ENCODE data around the gene RYR2. TPM values are rescaled to one million over a fixed set of nuclear protein-coding genes. Genes with fewer than 3 reads are reported as not detected.

RYR2 gene
- total and polyA plus RNA-seq, 2 donors: 0.21 to 0.38 TPM

- H3K27ac ChIP-seq (ENCODE audit: low read depth in 1 of 2, low read length in 1 of 2): no peak overlapping the region
- no peaks in the 10 kb centered on the region for H3K4me1 ChIP-seq (ENCODE audit: control insufficient read depth in 2 of 2, insufficient read depth in 2 of 2, low read length in 2 of 2)
- H3K36me3 ChIP-seq (ENCODE audit: control insufficient read depth in 2 of 2, insufficient read depth in 2 of 2, low read length in 1 of 2): no peaks in the 10 kb centered on the region
- no peak for DNase-seq (ENCODE audit: low read depth in 6 of 9, low spot score in 9 of 9)
- no peak overlapping the region for H3K4me3 ChIP-seq (ENCODE audit: low read length in 2 of 2)
- 78% methylated on average over 2 of the region's 2 CpGs for WGBS
- no peaks in the 10 kb centered on the region for H3K9me3 ChIP-seq (ENCODE audit: control insufficient read depth in 2 of 2, insufficient read depth in 1 of 2, low read length in 1 of 2)
- H3K27me3 ChIP-seq (ENCODE audit: control insufficient read depth in 2 of 2, insufficient read depth in 1 of 2, low read length in 1 of 2): no peaks in the 10 kb centered on the region
These were observed 12.3 kb downstream of the RYR2 start for GRCh38 chr1:237054313-237054712.

- WGBS: 81% methylated on average over 9 of the region's 9 CpGs
- H3K4me1 ChIP-seq (ENCODE audit: control insufficient read depth in 2 of 2, insufficient read depth in 2 of 2, low read length in 2 of 2): no peaks in the 10 kb centered on the region
- no peak overlapping the region for H3K4me3 ChIP-seq (ENCODE audit: low read length in 2 of 2)
- no peak overlapping the region for H3K27ac ChIP-seq (ENCODE audit: low read depth in 1 of 2, low read length in 1 of 2)
- H3K36me3 ChIP-seq (ENCODE audit: control insufficient read depth in 2 of 2, insufficient read depth in 2 of 2, low read length in 1 of 2): no peaks in the 10 kb centered on the region
- no peaks in the 10 kb centered on the region for H3K27me3 ChIP-seq (ENCODE audit: control insufficient read depth in 2 of 2, insufficient read depth in 1 of 2, low read length in 1 of 2)
- DNase-seq (ENCODE audit: low read depth in 6 of 9, low spot score in 9 of 9): no peak
- no peaks in the 10 kb centered on the region for H3K9me3 ChIP-seq (ENCODE audit: control insufficient read depth in 2 of 2, insufficient read depth in 1 of 2, low read length in 1 of 2)
These were observed 16.5 kb downstream of the RYR2 start for GRCh38 chr1:237058470-237058869.

- H3K36me3 ChIP-seq (ENCODE audit: control insufficient read depth in 2 of 2, insufficient read depth in 2 of 2, low read length in 1 of 2): no peaks in the 10 kb centered on the region
- H3K4me1 ChIP-seq (ENCODE audit: control insufficient read depth in 2 of 2, insufficient read depth in 2 of 2, low read length in 2 of 2): no peaks in the 10 kb centered on the region
- H3K27me3 ChIP-seq (ENCODE audit: control insufficient read depth in 2 of 2, insufficient read depth in 1 of 2, low read length in 1 of 2): no peaks in the 10 kb centered on the region
- no peak overlapping the region for H3K4me3 ChIP-seq (ENCODE audit: low read length in 2 of 2)
- no peaks in the 10 kb centered on the region for H3K9me3 ChIP-seq (ENCODE audit: control insufficient read depth in 2 of 2, insufficient read depth in 1 of 2, low read length in 1 of 2)
- no peak for DNase-seq (ENCODE audit: low read depth in 6 of 9, low spot score in 9 of 9)
- WGBS: 82% methylated on average over 3 of the region's 3 CpGs
- no peak overlapping the region for H3K27ac ChIP-seq (ENCODE audit: low read depth in 1 of 2, low read length in 1 of 2)
These were observed 17.3 kb downstream of the RYR2 start for GRCh38 chr1:237059244-237059643.

GRCh38 chr1:237062976-237063375 lies 21.0 kb downstream of the RYR2 start:
- Histone ChIP-seq H3K27me3 (ENCODE audit: control insufficient read depth in 2 of 2, insufficient read depth in 1 of 2, low read length in 1 of 2) (no peaks in the 10 kb centered on the region), H3K36me3 (ENCODE audit: control insufficient read depth in 2 of 2, insufficient read depth in 2 of 2, low read length in 1 of 2) (no peaks in the 10 kb centered on the region), H3K4me3 (ENCODE audit: low read length in 2 of 2) (no peak overlapping the region), H3K4me1 (ENCODE audit: control insufficient read depth in 2 of 2, insufficient read depth in 2 of 2, low read length in 2 of 2) (no peaks in the 10 kb centered on the region), H3K9me3 (ENCODE audit: control insufficient read depth in 2 of 2, insufficient read depth in 1 of 2, low read length in 1 of 2) (no peaks in the 10 kb centered on the region), H3K27ac (ENCODE audit: low read depth in 1 of 2, low read length in 1 of 2) (no peak overlapping the region)
- DNase-seq (ENCODE audit: low read depth in 6 of 9, low spot score in 9 of 9): no peak

- H3K27me3 ChIP-seq (ENCODE audit: control insufficient read depth in 2 of 2, insufficient read depth in 1 of 2, low read length in 1 of 2): no peaks in the 10 kb centered on the region
- no peak for DNase-seq (ENCODE audit: low read depth in 6 of 9, low spot score in 9 of 9)
- H3K36me3 ChIP-seq (ENCODE audit: control insufficient read depth in 2 of 2, insufficient read depth in 2 of 2, low read length in 1 of 2): no peaks in the 10 kb centered on the region
- H3K4me1 ChIP-seq (ENCODE audit: control insufficient read depth in 2 of 2, insufficient read depth in 2 of 2, low read length in 2 of 2): no peaks in the 10 kb centered on the region
- no peak overlapping the region for H3K4me3 ChIP-seq (ENCODE audit: low read length in 2 of 2)
- no peaks in the 10 kb centered on the region for H3K9me3 ChIP-seq (ENCODE audit: control insufficient read depth in 2 of 2, insufficient read depth in 1 of 2, low read length in 1 of 2)
- 75% methylated on average over 3 of the region's 3 CpGs for WGBS
- no peak overlapping the region for H3K27ac ChIP-seq (ENCODE audit: low read depth in 1 of 2, low read length in 1 of 2)
These were observed 23.9 kb downstream of the RYR2 start for GRCh38 chr1:237065903-237066302.

- Histone ChIP-seq H3K27me3 (ENCODE audit: control insufficient read depth in 2 of 2, insufficient read depth in 1 of 2, low read length in 1 of 2) (no peaks in the 10 kb centered on the region), H3K4me3 (ENCODE audit: low read length in 2 of 2) (no peak overlapping the region), H3K27ac (ENCODE audit: low read depth in 1 of 2, low read length in 1 of 2) (no peak overlapping the region), H3K4me1 (ENCODE audit: control insufficient read depth in 2 of 2, insufficient read depth in 2 of 2, low read length in 2 of 2) (no peaks in the 10 kb centered on the region), H3K36me3 (ENCODE audit: control insufficient read depth in 2 of 2, insufficient read depth in 2 of 2, low read length in 1 of 2) (no peaks in the 10 kb centered on the region), H3K9me3 (ENCODE audit: control insufficient read depth in 2 of 2, insufficient read depth in 1 of 2, low read length in 1 of 2) (peaks cover 0 to 11% of the 10 kb centered on the region in 2 donors)
- DNase-seq (ENCODE audit: low read depth in 6 of 9, low spot score in 9 of 9): no peak
- 93% methylated on average over 2 of the region's 2 CpGs for WGBS
These were observed 28.5 kb downstream of the RYR2 start for GRCh38 chr1:237070519-237070918.

- H3K27me3 ChIP-seq (ENCODE audit: control insufficient read depth in 2 of 2, insufficient read depth in 1 of 2, low read length in 1 of 2): no peaks in the 10 kb centered on the region
- H3K4me3 ChIP-seq (ENCODE audit: low read length in 2 of 2): no peak overlapping the region
- H3K9me3 ChIP-seq (ENCODE audit: control insufficient read depth in 2 of 2, insufficient read depth in 1 of 2, low read length in 1 of 2): peaks cover 0 to 11% of the 10 kb centered on the region in 2 donors
- H3K4me1 ChIP-seq (ENCODE audit: control insufficient read depth in 2 of 2, insufficient read depth in 2 of 2, low read length in 2 of 2): no peaks in the 10 kb centered on the region
- DNase-seq (ENCODE audit: low read depth in 6 of 9, low spot score in 9 of 9): no peak
- no peak overlapping the region for H3K27ac ChIP-seq (ENCODE audit: low read depth in 1 of 2, low read length in 1 of 2)
- WGBS: 91% methylated on average over 25 of the region's 25 CpGs
- no peaks in the 10 kb centered on the region for H3K36me3 ChIP-seq (ENCODE audit: control insufficient read depth in 2 of 2, insufficient read depth in 2 of 2, low read length in 1 of 2)
These were observed 29.8 kb downstream of the RYR2 start for GRCh38 chr1:237071641-237072420.

GRCh38 chr1:237074371-237075117 lies 32.6 kb downstream of the RYR2 start:
- WGBS: 88% methylated on average over 11 of the region's 11 CpGs
- DNase-seq (ENCODE audit: low read depth in 6 of 9, low spot score in 9 of 9): no peak
- H3K9me3 ChIP-seq (ENCODE audit: control insufficient read depth in 2 of 2, insufficient read depth in 1 of 2, low read length in 1 of 2): peaks cover 0 to 11% of the 10 kb centered on the region in 2 donors
- no peak overlapping the region for H3K27ac ChIP-seq (ENCODE audit: low read depth in 1 of 2, low read length in 1 of 2)
- no peaks in the 10 kb centered on the region for H3K27me3 ChIP-seq (ENCODE audit: control insufficient read depth in 2 of 2, insufficient read depth in 1 of 2, low read length in 1 of 2)
- no peak overlapping the region for H3K4me3 ChIP-seq (ENCODE audit: low read length in 2 of 2)
- H3K36me3 ChIP-seq (ENCODE audit: control insufficient read depth in 2 of 2, insufficient read depth in 2 of 2, low read length in 1 of 2): no peaks in the 10 kb centered on the region
- no peaks in the 10 kb centered on the region for H3K4me1 ChIP-seq (ENCODE audit: control insufficient read depth in 2 of 2, insufficient read depth in 2 of 2, low read length in 2 of 2)

GRCh38 chr1:237084341-237085077 lies 42.5 kb downstream of the RYR2 start:
- no peaks in the 10 kb centered on the region for H3K27me3 ChIP-seq (ENCODE audit: control insufficient read depth in 2 of 2, insufficient read depth in 1 of 2, low read length in 1 of 2)
- H3K4me1 ChIP-seq (ENCODE audit: control insufficient read depth in 2 of 2, insufficient read depth in 2 of 2, low read length in 2 of 2): no peaks in the 10 kb centered on the region
- no peaks in the 10 kb centered on the region for H3K36me3 ChIP-seq (ENCODE audit: control insufficient read depth in 2 of 2, insufficient read depth in 2 of 2, low read length in 1 of 2)
- 77% methylated on average over 11 of the region's 11 CpGs for WGBS
- DNase-seq (ENCODE audit: low read depth in 6 of 9, low spot score in 9 of 9): no peak
- no peaks in the 10 kb centered on the region for H3K9me3 ChIP-seq (ENCODE audit: control insufficient read depth in 2 of 2, insufficient read depth in 1 of 2, low read length in 1 of 2)
- no peak overlapping the region for H3K4me3 ChIP-seq (ENCODE audit: low read length in 2 of 2)
- no peak overlapping the region for H3K27ac ChIP-seq (ENCODE audit: low read depth in 1 of 2, low read length in 1 of 2)
